Ovary (tissue), 3 donors: ENCODE data around the gene TAS2R60.

Experiments used
- CTCF ChIP-seq, 3 donors: fragments of 450-650 bp in 2 of 3; fragments of 200-600 bp in 1 of 3; IDR thresholded peaks; one replicate each; pipeline versions ENCODE4 v1.5.1 to v1.8.0; 2016 to 2022; ENCODE audit warnings: antibody characterized with exemption in 3 of 3, mild to moderate bottlenecking in 1 of 3
- POLR2A ChIP-seq: fragments of 450-650 bp; IDR thresholded peaks from one replicate; pipeline ENCODE4 v1.6.1; 2017; ENCODE audit warnings: antibody characterized with exemption, mild to moderate bottlenecking, moderate library complexity
- donor health status: DM: no; HTN: no; CAD: no.

DNA sequence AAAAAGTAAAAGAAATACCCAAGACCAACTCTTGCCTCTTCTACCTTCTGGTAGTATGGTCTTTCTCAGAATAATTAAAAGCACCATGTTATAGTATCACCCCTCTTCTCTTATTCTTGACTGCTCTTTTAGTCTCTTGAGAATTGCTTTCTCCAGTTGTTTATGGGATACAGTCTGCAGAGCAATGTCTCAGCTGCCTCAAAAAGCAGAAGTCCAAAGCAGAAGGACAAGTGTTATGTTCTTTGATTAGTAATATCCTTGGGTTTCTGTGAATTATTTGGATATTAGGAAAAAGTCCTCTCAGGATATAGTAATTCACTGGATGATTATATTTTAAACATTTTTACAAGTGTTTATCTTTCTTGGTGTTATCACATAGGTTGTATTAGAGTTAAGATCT is 41.8 kb downstream of the TAS2R60 start:
- no peak for TF ChIP-seq POLR2A
- TF ChIP-seq CTCF (IDR thresholded peaks at IDR 0.05) = no peak
